Measurements from ENCODE around the gene ELOVL5. TPM values are rescaled to one million over a fixed set of nuclear protein-coding genes. Genes with fewer than 3 reads are reported as not detected.

ELOVL5 gene
- total RNA-seq, 1 donor from 2014 or later: 185 TPM

DNA sequence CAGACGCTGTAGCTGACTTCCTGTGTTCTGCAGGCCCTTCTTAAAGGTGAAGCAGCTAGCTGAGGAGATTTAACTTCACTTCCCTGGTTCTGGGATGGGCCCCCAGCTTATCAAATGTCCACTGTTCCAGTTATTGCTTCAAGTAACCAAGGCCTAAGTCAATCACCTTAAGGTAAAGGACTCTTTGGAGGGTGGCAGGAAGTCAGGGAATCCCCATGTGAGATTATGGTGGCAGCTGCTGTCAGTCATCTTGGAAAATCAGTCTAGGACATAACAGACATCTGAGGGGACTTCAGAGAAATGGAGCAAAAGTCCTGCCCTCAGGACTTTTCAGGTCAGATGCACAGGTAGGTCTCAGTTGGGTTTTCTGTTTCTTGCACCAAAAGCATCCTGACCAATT is 3.8 kb downstream of the ELOVL5 start:
- H3K4me1 ChIP-seq: peaks cover 24% of the 10 kb centered on the region
- H3K27ac ChIP-seq: no peak overlapping the region
- peaks cover 82% of the 10 kb centered on the region for H3K79me2 ChIP-seq (ENCODE audit: low read depth)
- no peak overlapping the region for H3K9ac ChIP-seq
- H3K4me2 ChIP-seq: no peak overlapping the region
- peaks cover 8% of the 10 kb centered on the region for H3K36me3 Mint-ChIP-seq
- H3K9me3 ChIP-seq (ENCODE audit: low read depth): no peaks in the 10 kb centered on the region
- no peak for DNase-seq (ENCODE audit: low spot score)
- peaks cover 18% of the 10 kb centered on the region for H3F3A ChIP-seq (ENCODE audit: low read depth)
- H3K9me3 Mint-ChIP-seq: no peaks in the 10 kb centered on the region
- peaks cover 4% of the 10 kb centered on the region for H3K27me3 Mint-ChIP-seq (ENCODE audit: insufficient read depth, low read depth)
- H3K4me3 Mint-ChIP-seq: no peak overlapping the region
- H2AFZ ChIP-seq (replicated peaks): no peak overlapping the region
- TF ChIP-seq CTCF (IDR thresholded peaks at IDR 0.05) (no peak), EZH2 (IDR thresholded peaks at IDR 0.05) (no peak), EZH2phosphoT487 (IDR thresholded peaks at IDR 0.05) (no peak)
- H3K4me3 ChIP-seq: no peak overlapping the region
- H3K4me1 Mint-ChIP-seq: peaks cover 37% of the 10 kb centered on the region
- H4K20me1 ChIP-seq (ENCODE audit: low read depth): peaks cover 80% of the 10 kb centered on the region
- H3K27ac Mint-ChIP-seq: no peak overlapping the region
- peaks cover 8% of the 10 kb centered on the region for H3K27me3 ChIP-seq
- no peaks in the 10 kb centered on the region for H3K36me3 ChIP-seq

- Histone ChIP-seq H3K4me1 (peaks cover 28% of the 10 kb centered on the region), H3K27ac (no peak overlapping the region), H2AFZ (replicated peaks) (no peak overlapping the region), H3K36me3 (no peaks in the 10 kb centered on the region), H3K4me3 (no peak overlapping the region), H3K9ac (no peak overlapping the region), H3K27me3 (no peaks in the 10 kb centered on the region), H4K20me1 (ENCODE audit: low read depth) (peaks cover 98% of the 10 kb centered on the region), H3K79me2 (ENCODE audit: low read depth) (peaks cover 100% of the 10 kb centered on the region), H3K9me3 (ENCODE audit: low read depth) (no peaks in the 10 kb centered on the region), H3K4me2 (no peak overlapping the region), H3F3A (ENCODE audit: low read depth) (peaks cover 11% of the 10 kb centered on the region)
- no peaks in the 10 kb centered on the region for H3K9me3 Mint-ChIP-seq
- no peak for DNase-seq (ENCODE audit: low spot score)
- no peak overlapping the region for H3K27ac Mint-ChIP-seq
- H3K27me3 Mint-ChIP-seq (ENCODE audit: insufficient read depth, low read depth): peaks cover 4% of the 10 kb centered on the region
- no peak overlapping the region for H3K4me3 Mint-ChIP-seq
- H3K36me3 Mint-ChIP-seq: peaks cover 12% of the 10 kb centered on the region
- no peak for TF ChIP-seq EZH2 (IDR thresholded peaks at IDR 0.05)
- peaks cover 29% of the 10 kb centered on the region for H3K4me1 Mint-ChIP-seq
Measured at GRCh38 chr6:53343092-53343491, 5.7 kb downstream of the ELOVL5 start.

GRCh38 chr6:53342217-53342616 is 6.5 kb downstream of the ELOVL5 start:
- peaks cover 4% of the 10 kb centered on the region for H3K27me3 Mint-ChIP-seq (ENCODE audit: insufficient read depth, low read depth)
- no peak overlapping the region for H3K4me3 Mint-ChIP-seq
- peaks cover 18% of the 10 kb centered on the region for H3K36me3 Mint-ChIP-seq
- DNase-seq (ENCODE audit: low spot score): no peak
- H4K20me1 ChIP-seq (ENCODE audit: low read depth): peaks cover 100% of the 10 kb centered on the region
- H3K27ac Mint-ChIP-seq: no peak overlapping the region
- H3K36me3 ChIP-seq: no peaks in the 10 kb centered on the region
- no peak for TF ChIP-seq EZH2 (IDR thresholded peaks at IDR 0.05)
- no peak for TF ChIP-seq CTCF (IDR thresholded peaks at IDR 0.05)
- no peak for TF ChIP-seq EZH2phosphoT487 (IDR thresholded peaks at IDR 0.05)
- H3K79me2 ChIP-seq (ENCODE audit: low read depth): peaks cover 100% of the 10 kb centered on the region
- peaks cover 27% of the 10 kb centered on the region for H3K4me1 ChIP-seq
- H3K9me3 ChIP-seq (ENCODE audit: low read depth): no peaks in the 10 kb centered on the region
- H3K27me3 ChIP-seq: no peaks in the 10 kb centered on the region
- no peak overlapping the region for H2AFZ ChIP-seq (replicated peaks)
- no peaks in the 10 kb centered on the region for H3K9me3 Mint-ChIP-seq
- H3K4me2 ChIP-seq: no peak overlapping the region
- H3F3A ChIP-seq (ENCODE audit: low read depth): peaks cover 3% of the 10 kb centered on the region
- H3K27ac ChIP-seq: no peak overlapping the region
- peaks cover 27% of the 10 kb centered on the region for H3K4me1 Mint-ChIP-seq
- no peak overlapping the region for H3K9ac ChIP-seq
- no peak overlapping the region for H3K4me3 ChIP-seq

DNA sequence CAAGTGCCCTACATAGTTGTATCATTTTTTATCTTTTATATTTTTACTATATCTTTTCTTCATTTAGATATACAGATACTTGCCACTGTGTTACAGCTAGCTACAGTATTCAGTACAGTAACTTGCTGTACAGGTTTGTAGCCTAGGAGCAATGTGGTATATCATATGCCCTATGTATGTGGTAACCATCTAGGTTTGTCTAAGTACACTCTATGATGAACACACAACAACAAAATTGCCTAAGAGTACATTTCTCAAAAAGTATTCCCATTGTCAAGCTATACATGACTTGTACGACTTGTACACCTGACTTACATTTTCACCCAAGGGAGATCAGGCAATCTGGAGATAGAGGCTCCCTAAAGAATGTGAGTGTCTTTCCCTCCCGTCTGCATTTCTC is 8.2 kb downstream of the ELOVL5 start:
- no peak overlapping the region for H3K27ac Mint-ChIP-seq
- Histone ChIP-seq H3K27ac (no peak overlapping the region), H3K36me3 (no peaks in the 10 kb centered on the region), H2AFZ (replicated peaks) (no peak overlapping the region), H3K79me2 (ENCODE audit: low read depth) (peaks cover 100% of the 10 kb centered on the region), H4K20me1 (ENCODE audit: low read depth) (peaks cover 100% of the 10 kb centered on the region), H3F3A (ENCODE audit: low read depth) (no peaks in the 10 kb centered on the region), H3K27me3 (no peaks in the 10 kb centered on the region), H3K4me1 (peaks cover 20% of the 10 kb centered on the region), H3K9ac (no peak overlapping the region), H3K4me3 (no peak overlapping the region), H3K4me2 (no peak overlapping the region), H3K9me3 (ENCODE audit: low read depth) (no peaks in the 10 kb centered on the region)
- DNase-seq (ENCODE audit: low spot score): no peak
- H3K27me3 Mint-ChIP-seq (ENCODE audit: insufficient read depth, low read depth): peaks cover 4% of the 10 kb centered on the region
- peaks cover 18% of the 10 kb centered on the region for H3K36me3 Mint-ChIP-seq
- H3K4me3 Mint-ChIP-seq: no peak overlapping the region
- peaks cover 20% of the 10 kb centered on the region for H3K4me1 Mint-ChIP-seq
- peaks cover 2% of the 10 kb centered on the region for H3K9me3 Mint-ChIP-seq
- TF ChIP-seq EZH2 (IDR thresholded peaks at IDR 0.05) (no peak), EZH2phosphoT487 (IDR thresholded peaks at IDR 0.05) (no peak), CTCF (IDR thresholded peaks at IDR 0.05) (no peak)

Data from neural progenitor cell (in vitro differentiated cells).